ENCODE measurements around the gene RPL18.
"Not testable (repeated sequence)": the region's sequence is repeated elsewhere in the genome, so short reads cannot be mapped to it uniquely, and the experiment has no call there.

The RPL18 gene

DNA sequence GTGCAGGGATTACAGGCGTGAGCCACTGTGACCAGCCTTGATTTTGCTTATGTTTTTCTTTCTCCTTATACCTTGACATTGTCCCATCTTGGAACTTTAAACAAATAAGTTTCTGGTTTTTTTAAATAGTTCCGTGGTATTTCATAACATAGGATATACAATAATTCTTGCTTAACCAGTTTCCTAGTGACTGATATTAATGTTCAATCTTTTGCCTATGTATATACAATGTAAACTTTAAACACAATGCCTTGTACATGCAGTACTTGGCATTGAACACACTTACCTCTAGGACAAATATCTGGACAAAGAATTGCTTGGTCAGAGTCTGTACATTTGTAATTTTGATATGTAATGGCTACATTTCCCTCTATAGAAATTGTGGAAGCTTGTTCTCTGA, 36.8 kb downstream of the RPL18 start:
- no peak for DNase-seq (ENCODE audit: low read depth)

DNA sequence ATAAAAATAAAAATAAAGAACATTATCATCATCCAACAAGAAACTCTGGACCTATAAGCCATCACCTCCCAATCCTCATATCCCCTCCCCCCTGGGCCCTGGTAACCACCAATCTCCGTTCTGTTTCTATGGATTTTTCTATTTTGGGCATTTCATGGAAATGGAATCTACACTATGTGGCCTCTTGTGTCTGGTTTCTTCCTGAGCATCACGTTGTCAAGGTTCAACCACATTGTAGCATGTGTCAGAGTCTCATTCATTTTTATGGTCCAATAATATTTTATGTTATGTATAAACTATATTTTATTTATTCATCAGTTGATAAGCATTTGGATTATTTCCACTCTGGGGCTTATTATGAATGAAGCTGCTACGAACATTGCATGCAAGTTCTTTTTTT, 40.1 kb downstream of the RPL18 start:
- DNase-seq (ENCODE audit: low read depth): no peak

DNA sequence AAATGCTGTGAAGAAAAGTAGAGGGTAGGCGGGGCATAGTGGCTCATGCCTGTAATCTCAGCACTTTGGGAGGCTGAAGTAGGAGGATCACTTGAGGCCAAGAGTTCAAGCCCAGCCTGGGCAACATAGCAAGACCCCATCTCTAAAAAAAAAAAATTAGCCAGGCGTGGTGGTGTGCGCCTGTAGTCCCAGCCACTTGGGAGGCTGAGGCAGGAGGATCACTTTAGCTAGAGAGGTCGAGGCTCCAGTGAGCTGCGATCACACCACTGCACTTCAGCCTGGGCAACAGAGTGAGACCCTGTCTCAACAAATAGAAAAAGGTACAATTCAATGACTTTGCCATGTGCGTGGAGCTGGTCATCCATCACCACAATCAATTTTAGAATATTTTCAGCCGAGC, 41.1 kb downstream of the RPL18 start:
- DNase-seq (ENCODE audit: low read depth): not testable (repeated sequence)

DNA sequence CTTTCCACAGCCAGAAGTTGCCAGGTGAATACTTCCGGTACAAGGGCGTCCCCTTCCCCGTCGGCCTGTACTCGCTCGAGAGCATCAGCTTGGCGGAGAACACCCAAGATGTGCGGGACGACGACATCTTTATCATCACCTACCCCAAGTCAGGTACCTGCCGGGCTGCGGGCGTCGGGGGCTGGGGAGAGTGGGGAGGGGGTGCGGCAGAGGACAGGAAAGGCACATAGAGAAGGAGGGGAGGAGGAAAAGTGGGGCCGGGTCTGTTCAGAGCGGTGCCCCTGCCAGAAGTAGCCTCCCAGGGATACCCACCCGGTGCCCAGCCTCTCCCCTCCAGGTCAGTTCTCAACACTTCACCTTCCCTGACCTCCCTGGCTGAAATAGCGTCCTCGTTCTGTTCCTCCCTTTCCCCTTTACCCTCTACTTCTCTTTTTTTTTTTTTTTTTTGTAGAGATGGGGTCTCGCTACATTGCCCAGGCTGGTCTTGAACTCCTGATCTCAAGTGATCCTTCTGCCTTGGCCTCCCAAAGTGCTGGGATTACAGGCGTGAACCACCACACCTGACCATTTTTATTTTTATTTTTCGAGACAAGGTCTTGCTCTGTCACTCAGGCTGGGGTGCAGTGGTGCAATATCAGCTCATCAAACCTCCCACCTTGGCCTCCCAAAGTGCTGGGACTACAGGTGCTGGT, 42.9 kb downstream of the RPL18 start:
- no peak for DNase-seq (ENCODE audit: low read depth)

DNA sequence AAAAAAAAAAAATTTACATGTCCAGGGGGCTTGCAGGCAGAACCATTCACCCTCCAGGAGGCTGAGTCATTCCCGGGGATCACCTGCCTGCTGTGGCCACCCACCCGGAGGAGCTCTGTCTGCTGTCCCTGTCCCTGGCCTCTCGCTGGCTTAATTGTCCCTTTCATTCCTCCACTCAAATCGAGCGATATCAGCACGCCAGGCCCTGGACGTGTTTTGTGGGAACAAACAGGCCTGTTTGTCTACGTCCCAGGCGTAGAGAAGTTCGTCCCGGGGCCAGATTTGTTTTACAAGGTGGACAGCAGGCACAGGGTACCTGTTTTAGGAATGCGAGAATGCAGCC, 45.8 kb downstream of the RPL18 start:
- DNase-seq (ENCODE audit: low read depth): no peak

DNA sequence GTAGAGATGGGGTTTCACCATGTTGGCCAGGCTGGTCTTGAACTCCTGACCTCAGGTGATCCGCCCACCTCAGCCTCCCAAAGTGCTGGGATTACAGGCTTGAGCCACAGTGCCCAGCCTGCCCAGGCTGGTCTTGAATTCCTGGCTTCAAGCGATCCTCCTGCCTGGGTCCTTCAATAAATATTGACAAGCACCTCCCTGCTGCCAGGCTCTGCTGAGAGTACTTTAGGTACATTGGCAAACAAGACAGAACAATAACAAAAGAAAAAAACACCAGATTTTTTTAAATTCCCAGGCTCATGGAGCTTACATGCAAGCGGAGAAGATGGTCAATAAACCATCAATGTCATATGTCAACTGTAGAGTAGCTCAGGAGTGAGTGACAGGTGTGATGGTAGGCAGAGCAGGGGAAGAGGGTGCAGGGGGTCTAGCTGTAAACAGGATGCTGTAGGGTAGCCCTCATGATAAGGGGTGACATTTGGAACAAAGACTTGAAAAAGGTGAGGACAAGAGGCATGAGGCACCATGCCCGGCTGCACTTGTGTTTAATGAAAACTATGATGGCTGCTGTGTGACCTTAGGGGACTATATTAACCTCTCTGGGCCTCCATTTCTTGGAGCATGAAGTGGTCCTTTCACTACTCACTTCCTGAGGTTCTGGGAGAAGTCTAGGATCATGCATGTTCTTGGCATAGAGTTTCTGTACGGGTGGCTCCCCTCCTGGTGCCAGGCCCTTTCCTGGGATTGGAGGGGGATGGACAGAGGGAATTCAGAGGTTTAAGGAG, 47.4 kb downstream of the RPL18 start:
- no peak for DNase-seq (ENCODE audit: low read depth)

DNA sequence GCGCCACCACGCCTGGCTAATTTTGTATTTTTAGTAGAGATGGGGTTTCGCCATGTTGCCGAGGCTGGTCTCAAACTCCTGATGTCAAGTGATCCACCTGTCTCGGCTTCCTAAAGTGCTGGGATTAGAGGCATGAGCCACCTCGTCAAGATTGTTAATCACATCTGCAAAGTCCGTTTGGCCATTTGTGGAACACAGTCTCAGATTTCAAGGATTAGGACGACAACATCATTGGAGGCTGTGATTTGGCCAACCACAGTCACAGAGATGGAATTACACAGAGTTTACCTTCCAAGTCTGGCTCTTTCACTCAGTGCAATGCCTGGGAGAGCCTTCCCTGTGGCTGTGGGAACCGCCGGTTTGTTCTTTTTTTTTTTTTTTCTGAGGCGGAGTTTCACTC, 49.2 kb downstream of the RPL18 start:
- DNase-seq (ENCODE audit: low read depth): no peak

DNA sequence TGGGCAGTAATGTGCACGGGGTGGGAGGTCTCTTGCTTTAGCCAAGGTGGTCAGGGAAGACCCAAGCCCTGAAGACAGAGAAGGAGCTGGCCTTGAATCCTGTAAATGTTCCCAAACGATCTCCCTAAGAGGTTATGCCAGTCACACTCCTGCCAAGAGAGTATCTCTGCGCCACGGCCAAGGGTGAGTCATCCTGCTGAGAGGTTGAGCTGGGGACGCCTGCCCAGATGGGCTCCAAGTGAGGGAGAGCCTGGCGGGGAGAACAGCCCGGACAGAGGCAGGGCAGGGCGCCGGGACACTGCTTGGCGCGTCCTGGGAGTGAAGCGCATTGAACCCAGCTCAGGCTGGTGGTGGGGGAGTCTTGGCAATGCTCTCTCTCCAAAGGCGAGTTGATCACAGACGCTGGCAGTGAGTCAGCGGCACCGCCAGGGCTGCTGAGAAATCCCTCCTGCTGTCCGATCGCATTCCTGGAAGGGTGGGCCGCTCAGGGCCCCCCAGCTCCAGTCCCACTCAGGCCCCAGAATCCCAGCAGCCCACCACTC, 50.6 kb downstream of the RPL18 start:
- peak; percentile 88 for DNase-seq (ENCODE audit: low read depth)
